Natural killer cell (primary cell): ENCODE measurements around the gene ADAM10. TPM values are rescaled to one million over a fixed set of nuclear protein-coding genes. Genes with fewer than 3 reads are reported as not detected.

Experiments used
- ATAC-seq, 3 donors: fragments of 150-1000 bp in 2 of 3; fragments of 200-7000 bp in 1 of 3; cut with Tn5 transposase; 1 replicate in 1 of 3; 2 replicates in 2 of 3; pipeline ENCODE4 v1.10.0; 2021; ENCODE audit warnings: mild to moderate bottlenecking in 2 of 3, moderate library complexity in 2 of 3
- DNase-seq, 2 donors: peaks; one replicate each; pipeline versions ENCODE4 v3.0.0 to v3.0.0-alpha.2; 2013 to 2021; ENCODE audit warnings: mixed read lengths in 1 of 2
- H3K27ac ChIP-seq: one replicate; pipeline ENCODE4 v1.5.1; 2013; ENCODE audit warnings: mild to moderate bottlenecking, low read length
- H3K27me3 ChIP-seq: one replicate; pipeline ENCODE4 v1.6.1; 2013; ENCODE audit warnings: low read length; ENCODE audit not compliant: control insufficient read depth, insufficient read depth
- H3K36me3 ChIP-seq: one replicate; pipeline ENCODE4 v1.6.1; 2013; ENCODE audit warnings: low read length; ENCODE audit not compliant: control insufficient read depth, insufficient read depth
- H3K4me1 ChIP-seq: one replicate; pipeline ENCODE4 v1.6.1; 2013; ENCODE audit warnings: low read length; ENCODE audit not compliant: control insufficient read depth, insufficient read depth
- H3K4me3 ChIP-seq: one replicate; pipeline ENCODE4 v1.5.1; 2013; ENCODE audit warnings: low read length
- H3K9me3 ChIP-seq: one replicate; pipeline ENCODE4 v1.6.1; 2013; ENCODE audit warnings: low read length; ENCODE audit not compliant: control insufficient read depth, insufficient read depth
- H3K27ac Mint-ChIP-seq, 2 donors: one replicate each; pipeline ENCODE4 v1.8.0; 2022; ENCODE audit warnings: mild to moderate bottlenecking in 2 of 2, mixed read lengths in 2 of 2, moderate library complexity in 1 of 2
- H3K27me3 Mint-ChIP-seq, 2 donors: one replicate each; pipeline ENCODE4 v1.8.0; 2022; ENCODE audit warnings: low read depth in 2 of 2, mixed read lengths in 2 of 2
- H3K36me3 Mint-ChIP-seq: one replicate; pipeline ENCODE4 v1.8.0; 2022; ENCODE audit warnings: mixed read lengths
- H3K4me1 Mint-ChIP-seq, 2 donors: one replicate each; pipeline ENCODE4 v1.8.0; 2022; ENCODE audit warnings: mixed read lengths in 2 of 2
- H3K4me3 Mint-ChIP-seq: one replicate; pipeline ENCODE4 v1.8.0; 2022; ENCODE audit warnings: mild to moderate bottlenecking, moderate library complexity, mixed read lengths
- H3K9me3 Mint-ChIP-seq, 2 donors: one replicate each; pipeline ENCODE4 v1.8.0; 2022; ENCODE audit warnings: mixed read lengths in 2 of 2
- CTCF ChIP-seq: fragments of 200-600 bp; IDR thresholded peaks from one replicate; pipeline ENCODE4 v1.8.0; 2022; ENCODE audit warnings: antibody characterized with exemption
- WGBS: methylation state at CpG from one replicate; pipeline ENCODE4 v1.1.7; 2013; ENCODE audit warnings: missing lambda C conversion rate; ENCODE audit not compliant: insufficient coverage; 5-methylcytosine and 5-hydroxymethylcytosine counted together
- intact Hi-C: fragments of 100-400 bp; cut with micrococcal nuclease; formaldehyde crosslinking; loops from one replicate; pipeline ENCODE4 v1.14.2; 2022
- total RNA-seq, 4 donors: library from RNA; stranded (reverse); fragments of 120-200 nt in 1 of 4; gene quantifications; one replicate each; pipeline versions ENCODE4 v1.2.3 to v1.2.4, GENCODE V29; 2013 to 2022

Gene ADAM10
- total RNA-seq, 3 donors from 2014 or later (not counting 1 experiment from before 2014, with no cell fraction given): 223 to 297 (median 259) TPM

- peak overlapping the region; percentile 33 to 91 for H3K27ac Mint-ChIP-seq
Observed at GRCh38 chr15:58738046-58738707, 11.3 kb downstream of the ADAM10 start.

GRCh38 chr15:58737298-58737697 is 12.2 kb downstream of the ADAM10 start:
- H3K36me3 ChIP-seq: no peaks in the 10 kb centered on the region
- no peaks in the 10 kb centered on the region for H3K27me3 Mint-ChIP-seq
- no peak overlapping the region for H3K4me3 ChIP-seq
- no peak for ATAC-seq
- no peaks in the 10 kb centered on the region for H3K9me3 ChIP-seq
- H3K36me3 Mint-ChIP-seq: no peaks in the 10 kb centered on the region
- no peak for DNase-seq
- peaks cover 75 to 84% of the 10 kb centered on the region in 2 donors for H3K4me1 Mint-ChIP-seq
- H3K27me3 ChIP-seq: no peaks in the 10 kb centered on the region
- no peak for TF ChIP-seq CTCF
- peak overlapping the region; percentile 33 to 91 for H3K27ac Mint-ChIP-seq
- H3K9me3 Mint-ChIP-seq: no peaks in the 10 kb centered on the region
- intact Hi-C loops: no loop called here
- WGBS: 90% methylated on average over 3 of the region's 3 CpGs
- H3K4me3 Mint-ChIP-seq: no peak overlapping the region
- no peak overlapping the region for H3K27ac ChIP-seq
- peaks cover 4% of the 10 kb centered on the region for H3K4me1 ChIP-seq

More at GRCh38 chr15:58738046-58738707, 11.3 kb downstream of the ADAM10 start:
- Mint-ChIP-seq H3K4me3 (peak overlapping the region; percentile 10), H3K9me3 (no peaks in the 10 kb centered on the region), H3K36me3 (no peaks in the 10 kb centered on the region), H3K27me3 (no peaks in the 10 kb centered on the region), H3K4me1 (peaks cover 75 to 84% of the 10 kb centered on the region in 2 donors)
- TF ChIP-seq CTCF: no peak
- H3K4me3 ChIP-seq: no peak overlapping the region
- DNase-seq (no peak), ATAC-seq (peak; percentile 48 to 70 (median 56))
- peaks cover under 1% of the 10 kb centered on the region for H3K36me3 ChIP-seq
- intact Hi-C loops: no loop called here
- no CpG with 5 or more reads among the region's 1 CpG for WGBS
- no peaks in the 10 kb centered on the region for H3K9me3 ChIP-seq
- H3K27ac ChIP-seq: peak overlapping the region; percentile 19
- H3K4me1 ChIP-seq: peaks cover 4% of the 10 kb centered on the region
- H3K27me3 ChIP-seq: no peaks in the 10 kb centered on the region

GRCh38 chr15:58736018-58736643 is 13.4 kb downstream of the ADAM10 start:
- Mint-ChIP-seq H3K4me1 (peaks cover 75 to 84% of the 10 kb centered on the region in 2 donors), H3K4me3 (no peak overlapping the region), H3K9me3 (no peaks in the 10 kb centered on the region), H3K27ac (peak overlapping the region; percentile 59 to 91), H3K36me3 (no peaks in the 10 kb centered on the region), H3K27me3 (no peaks in the 10 kb centered on the region)
- ATAC-seq (no peak), DNase-seq (no peak)
- TF ChIP-seq CTCF: no peak
- H3K4me3 ChIP-seq: no peak overlapping the region
- H3K27ac ChIP-seq: no peak overlapping the region
- peaks cover 13% of the 10 kb centered on the region for H3K4me1 ChIP-seq
- intact Hi-C loops: no loop called here
- H3K27me3 ChIP-seq: no peaks in the 10 kb centered on the region
- 71% methylated on average over 2 of the region's 2 CpGs for WGBS
- no peaks in the 10 kb centered on the region for H3K36me3 ChIP-seq
- H3K9me3 ChIP-seq: no peaks in the 10 kb centered on the region
